ENCODE measurements around the gene RPS28.
"Not testable (repeated sequence)": the region's sequence is repeated elsewhere in the genome, so short reads cannot be mapped to it uniquely, and the experiment has no call there.

- not testable (repeated sequence) for TF ChIP-seq POLR2A, TAF1, POLR2AphosphoS5 (IDR thresholded peaks at IDR 0.05; ENCODE audit: low read depth, low read length)
Measured at GRCh38 chr19:8352845-8353244, 31.5 kb downstream of the RPS28 start.

Data from GM12891 (cell line).